Right renal cortex interstitium (tissue), 3 donors: ENCODE results near the gene KNDC1. TPM values are rescaled to one million over a fixed set of nuclear protein-coding genes. Genes with fewer than 3 reads are reported as not detected.
"Not testable (repeated sequence)": the region's sequence is repeated elsewhere in the genome, so short reads cannot be mapped to it uniquely, and the experiment has no call there.

ENCODE experiments used
- DNase-seq, 3 donors: peaks; one replicate each; pipeline ENCODE4 v3.0.0-alpha.2; 2013; ENCODE audit warnings: low read depth in 3 of 3, low spot score in 2 of 3
- polyA plus RNA-seq, 3 donors: library from polyadenylated mRNA; unstranded; fragments of 120-200 nt; gene quantifications; one replicate each; pipeline ENCODE4 v1.2.1, GENCODE V29; 2013; ENCODE audit not compliant: insufficient read length in 3 of 3

The KNDC1 gene
- polyA plus RNA-seq, 3 donors = 4.1 to 5.5 (median 4.2) TPM

DNA sequence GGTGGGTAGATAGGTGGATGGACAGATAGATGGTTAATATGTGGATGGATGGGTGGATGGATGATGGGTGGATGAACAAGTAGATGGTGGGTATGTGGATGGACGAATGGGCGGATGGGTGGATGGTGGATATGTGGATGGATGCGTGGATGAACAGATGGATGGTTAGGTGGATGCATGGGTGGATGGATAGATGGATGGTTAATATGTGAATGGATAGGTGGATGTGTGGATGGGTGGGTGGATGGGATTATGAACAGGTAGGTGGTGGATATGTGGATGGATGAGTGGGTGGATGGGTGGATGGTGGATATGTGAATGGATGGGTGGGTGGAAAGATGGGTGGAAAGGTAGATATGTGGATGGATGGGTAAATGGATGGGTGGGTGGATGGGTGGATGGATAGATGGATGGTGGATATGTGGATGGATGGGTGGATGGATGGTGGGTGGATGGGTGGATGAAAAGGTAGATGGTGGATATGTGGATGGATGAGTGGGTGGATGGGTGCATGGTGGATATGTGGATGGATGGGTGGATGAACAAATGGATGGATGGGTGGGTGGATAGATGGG, 14.8 kb downstream of the KNDC1 start:
- no peak for DNase-seq

DNA sequence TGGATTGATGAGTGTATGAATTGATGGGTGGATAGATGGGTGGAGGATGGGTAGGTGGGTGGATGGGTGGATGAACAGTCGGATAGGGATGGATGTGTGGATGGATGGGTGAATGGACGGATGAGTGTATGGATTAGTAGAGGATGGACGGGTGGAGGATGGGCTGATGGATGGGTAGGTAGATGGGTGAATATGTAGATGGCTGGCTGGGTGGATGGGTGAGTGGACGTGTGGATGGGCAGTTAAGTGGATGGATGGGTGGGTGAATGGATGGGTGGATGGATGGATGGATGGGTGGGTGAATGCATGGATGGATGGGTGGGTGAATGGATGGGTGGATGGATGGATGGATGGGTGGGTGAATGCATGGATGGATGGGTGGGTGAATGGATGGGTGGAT, 15.6 kb downstream of the KNDC1 start:
- DNase-seq = not testable (repeated sequence)

DNA sequence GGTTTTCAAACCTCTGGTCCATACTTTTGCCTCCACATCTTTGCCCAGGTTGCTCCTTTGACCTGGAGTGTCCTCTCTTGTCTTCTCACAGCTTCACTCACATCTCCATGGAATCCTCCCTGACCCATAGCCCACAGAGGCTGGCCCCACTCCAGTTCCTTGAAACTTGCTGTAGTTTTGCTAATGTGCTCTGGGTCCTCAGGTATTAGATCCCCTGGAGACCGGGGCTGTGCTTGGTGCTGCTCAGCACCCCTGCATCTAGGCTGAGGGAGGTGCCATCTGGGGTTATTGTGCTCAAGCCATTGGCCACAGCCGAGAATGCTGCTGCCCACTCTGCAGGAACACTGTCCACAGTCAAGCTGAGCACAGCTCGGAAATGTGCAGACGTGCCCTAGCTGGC, 16.5 kb downstream of the KNDC1 start:
- no peak for DNase-seq

DNA sequence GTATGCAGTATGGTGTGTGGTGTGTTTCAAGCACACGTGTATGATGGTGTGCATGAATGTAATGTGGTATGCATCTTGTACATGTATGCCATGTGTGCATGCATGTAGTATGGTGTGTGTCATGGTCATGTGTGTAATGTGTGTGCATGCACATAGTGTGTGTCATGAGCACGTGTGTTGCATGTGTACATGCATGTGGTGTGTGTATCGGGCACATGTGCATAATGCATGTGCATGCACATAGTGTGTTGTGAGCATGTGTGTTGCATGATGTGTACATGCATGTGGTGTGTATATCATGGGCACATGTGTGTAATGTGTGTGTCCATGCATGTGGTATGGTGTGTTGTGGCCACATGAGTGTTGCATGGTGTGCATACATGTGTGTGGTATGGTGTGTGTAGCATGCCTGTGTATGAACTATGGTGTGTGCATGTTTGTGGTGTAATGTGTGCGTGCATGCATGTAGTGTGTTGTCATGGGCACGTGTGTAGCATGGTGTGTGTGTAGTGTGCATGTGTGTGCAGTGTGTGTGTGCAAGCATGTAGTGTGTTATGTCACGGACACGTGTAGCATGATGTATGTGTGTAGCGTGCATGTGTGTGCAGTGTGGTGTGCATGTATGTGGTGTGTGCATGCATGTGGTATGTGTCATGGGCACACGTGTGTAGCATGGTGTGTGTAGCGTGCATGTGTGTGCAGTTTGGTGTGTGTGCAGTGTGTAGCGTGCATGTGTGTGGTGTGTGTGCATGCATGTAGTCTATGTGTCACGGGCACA, 17.6 kb downstream of the KNDC1 start:
- DNase-seq = no peak

DNA sequence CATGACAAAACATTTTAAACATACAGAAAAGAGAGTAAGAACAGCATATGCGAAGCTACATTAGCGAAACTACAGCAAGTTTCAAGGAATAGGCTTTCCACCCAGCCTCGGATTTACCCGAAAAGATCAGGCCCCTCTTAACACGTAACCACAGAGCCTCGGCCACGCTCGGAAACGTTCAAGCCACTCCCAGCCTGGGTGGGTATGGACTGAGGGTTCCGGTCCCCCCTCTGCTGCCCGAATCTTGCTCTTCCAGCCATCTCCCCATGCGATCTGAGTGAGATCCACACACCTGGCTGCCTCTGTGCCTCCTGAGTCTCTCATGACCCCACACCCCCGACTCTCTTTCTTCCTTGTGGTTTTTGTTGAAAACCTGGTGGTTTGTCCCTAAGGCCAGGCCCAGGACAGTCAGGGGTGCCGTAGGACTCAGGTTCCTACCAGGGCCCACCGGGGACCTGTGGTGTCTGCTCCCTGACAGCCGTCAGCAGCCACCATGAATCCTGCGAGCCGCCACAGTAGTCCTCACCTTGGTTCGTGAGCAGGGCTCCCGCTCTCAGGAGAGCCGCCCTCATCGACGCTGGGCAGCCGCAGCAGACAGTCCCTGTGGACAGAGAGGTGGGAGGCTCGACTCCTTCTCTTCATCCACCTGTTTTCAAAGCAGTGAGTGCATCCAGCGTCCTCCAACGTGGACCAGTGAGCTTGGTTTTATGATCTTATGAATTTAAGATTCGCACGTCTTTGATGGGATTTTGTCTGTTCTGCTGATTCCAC, 18.5 kb downstream of the KNDC1 start:
- DNase-seq = no peak

DNA sequence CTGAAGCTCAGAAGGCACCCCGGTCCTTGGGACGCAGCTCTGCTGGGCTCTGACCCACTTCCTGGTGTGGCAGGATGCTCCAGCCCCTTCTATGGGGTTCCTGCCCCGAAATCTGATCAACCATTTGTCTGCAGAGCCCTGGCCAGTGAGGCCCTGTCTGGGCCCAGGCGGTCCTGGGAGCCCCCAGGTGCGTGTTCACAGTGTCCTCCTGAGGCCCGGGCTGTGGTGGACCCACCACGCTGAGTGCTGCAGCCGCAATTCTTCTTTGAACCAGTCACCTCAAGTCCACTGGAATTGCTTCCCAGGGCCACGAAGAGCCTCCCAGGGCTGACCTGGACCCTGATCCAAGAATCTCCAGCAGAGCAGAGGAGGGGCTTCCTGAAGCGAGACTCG, 19.1 kb downstream of the KNDC1 start:
- DNase-seq = no peak

- no peak for DNase-seq
Measured at GRCh38 chr10:133179651-133180050, 19.6 kb downstream of the KNDC1 start.

DNA sequence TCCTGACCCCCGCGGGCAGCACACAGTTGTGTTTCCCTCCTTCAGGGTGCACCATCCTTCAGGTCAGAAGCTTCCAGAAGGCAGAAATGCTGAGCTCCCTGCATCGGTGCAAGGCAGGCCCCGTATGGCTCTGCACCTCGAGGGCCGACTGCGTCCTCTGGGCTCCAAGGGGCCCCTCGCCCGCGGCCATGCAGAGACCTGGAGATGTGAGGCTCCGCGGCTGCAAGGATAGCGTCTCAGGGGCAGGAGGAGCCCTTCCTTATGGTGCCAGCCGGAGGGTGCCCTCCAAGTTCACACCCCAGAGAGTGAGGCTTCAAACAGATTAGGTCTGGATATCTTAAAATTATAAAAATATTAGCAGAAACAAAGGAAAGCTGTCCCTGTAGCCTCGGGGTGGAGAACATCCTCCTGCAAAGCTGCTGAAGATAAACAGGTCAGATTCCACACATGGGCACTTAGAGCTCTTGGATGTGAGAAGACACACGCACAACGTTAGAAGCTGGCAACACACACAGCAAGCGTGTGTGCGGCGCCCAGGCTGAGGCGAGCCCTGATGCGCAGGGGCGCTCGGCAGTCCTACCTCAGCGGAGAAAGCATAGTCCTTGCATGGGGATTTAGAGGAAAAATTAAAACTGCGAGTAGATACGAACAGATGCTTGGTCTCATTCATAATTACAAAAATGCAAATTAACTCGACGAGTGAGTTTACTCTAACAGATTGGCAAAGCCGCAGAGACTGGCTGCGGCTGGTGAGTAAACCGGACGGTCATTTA, 20.4 kb downstream of the KNDC1 start:
- no peak for DNase-seq

- DNase-seq = no peak
Measured at GRCh38 chr10:133180965-133181639, 21.1 kb downstream of the KNDC1 start.

DNA sequence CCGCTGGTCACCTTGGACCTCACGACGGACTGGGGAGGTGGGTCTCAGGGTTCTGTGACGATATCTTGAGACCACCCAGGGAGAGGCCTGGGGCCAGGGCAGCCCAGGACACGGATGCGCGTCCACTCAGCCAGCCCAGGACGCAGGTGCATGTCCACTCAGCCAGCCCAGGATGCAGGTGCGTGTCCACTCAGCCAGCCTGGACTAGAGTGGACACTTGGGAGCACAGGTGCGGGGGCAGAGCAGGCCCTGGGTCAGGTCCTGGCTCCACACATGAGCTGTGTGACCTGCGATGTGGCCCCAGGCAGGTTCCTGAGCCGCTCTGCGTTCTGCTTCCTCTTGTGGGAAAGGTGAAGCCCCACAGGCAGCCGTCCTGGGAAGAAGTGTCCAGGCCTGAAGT, 22.2 kb downstream of the KNDC1 start:
- DNase-seq = no peak

DNA sequence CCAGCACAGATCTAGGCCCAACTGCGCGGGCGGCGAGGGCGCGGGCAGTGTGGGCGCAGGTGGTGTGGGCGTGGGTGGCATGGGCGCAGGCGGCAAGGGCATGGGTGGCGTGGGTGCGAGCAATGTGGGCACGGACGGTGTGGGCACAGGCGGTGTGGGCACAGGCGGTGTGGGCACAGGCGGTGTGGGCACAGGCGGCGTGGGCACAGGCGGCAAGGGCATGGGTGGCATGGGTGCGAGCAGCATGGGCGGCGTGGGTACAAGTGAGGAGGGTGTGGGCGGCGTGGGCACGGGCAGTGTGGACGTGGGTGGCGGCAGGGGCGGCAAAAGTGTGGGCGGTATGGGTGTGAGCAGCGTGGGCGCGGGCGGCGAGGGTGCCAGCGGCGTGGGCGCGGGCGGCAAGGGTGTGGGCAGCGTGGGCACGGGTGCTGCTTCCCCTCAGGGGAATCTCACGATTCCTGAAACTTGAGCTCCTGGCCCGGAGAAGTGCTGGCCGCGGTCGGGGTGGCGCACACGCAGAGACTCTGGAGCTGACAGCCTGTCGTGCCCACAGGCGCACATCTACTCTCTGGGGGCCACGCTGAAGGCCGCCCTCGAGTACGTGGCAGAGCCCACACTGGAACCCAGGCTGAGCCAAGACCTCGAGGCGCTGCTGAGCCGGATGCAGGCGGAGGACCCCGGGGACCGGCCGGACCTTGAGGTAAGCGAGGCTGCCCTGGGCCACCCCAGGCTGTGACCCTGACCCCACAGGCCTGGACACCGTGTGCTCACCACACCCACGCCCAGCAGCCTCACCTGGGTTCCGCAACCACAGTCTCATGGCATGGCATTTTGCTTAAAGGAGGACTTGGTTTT, 23.0 kb downstream of the KNDC1 start:
- DNase-seq = no peak

GRCh38 chr10:133183646-133184378, 23.8 kb downstream of the KNDC1 start:
- no peak for DNase-seq

DNA sequence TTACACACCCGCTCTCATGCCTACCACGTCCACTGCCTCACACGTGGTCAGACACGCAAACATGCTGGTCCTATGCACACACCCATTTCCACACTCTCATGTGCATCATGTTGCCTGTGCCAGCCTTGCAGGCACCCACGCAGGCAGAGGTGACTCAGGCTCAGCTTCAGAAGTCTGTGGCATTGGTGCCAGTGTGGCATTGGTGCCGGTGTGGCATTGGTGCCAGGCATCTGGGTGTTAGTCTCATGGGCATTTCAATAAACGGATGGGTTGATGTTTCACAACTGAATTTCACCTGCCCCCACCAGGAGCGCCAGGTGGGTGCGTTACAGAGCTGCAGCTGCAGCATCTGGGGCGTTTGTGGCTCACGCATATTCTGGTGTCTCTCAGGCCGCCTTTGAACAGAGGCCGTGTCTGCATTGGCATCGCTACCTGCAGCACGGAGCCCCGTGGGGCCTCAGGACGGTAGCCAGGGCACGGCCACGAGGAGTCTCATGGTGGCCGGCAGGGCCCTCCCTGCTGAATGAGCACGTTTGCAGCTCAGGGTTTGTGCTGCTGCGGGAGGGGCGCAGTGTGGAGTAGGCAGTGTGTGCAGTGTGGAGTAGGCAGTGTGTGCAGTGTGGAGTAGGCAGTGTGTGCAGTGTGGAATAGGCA, 24.7 kb downstream of the KNDC1 start:
- no peak for DNase-seq

DNA sequence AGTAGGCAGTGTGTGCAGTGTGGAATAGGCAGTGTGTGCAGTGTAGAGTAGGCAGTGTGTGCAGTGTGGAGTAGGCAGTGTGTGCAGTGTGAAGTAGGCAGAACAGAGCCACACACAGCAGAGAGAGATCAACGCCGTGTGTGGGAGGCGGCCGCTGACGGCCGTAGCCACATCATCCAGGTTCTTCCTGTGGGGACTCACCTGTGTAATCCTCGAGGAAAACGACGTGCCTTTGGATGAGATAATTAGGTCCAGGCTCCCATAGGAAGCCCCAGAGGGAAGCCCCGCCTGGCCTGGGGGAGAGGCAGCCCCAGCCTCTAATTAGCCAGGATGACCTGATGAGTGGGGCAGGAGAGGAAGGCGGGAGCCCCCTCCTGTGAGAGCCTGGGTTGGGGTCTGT, 25.4 kb downstream of the KNDC1 start:
- no peak for DNase-seq

DNA sequence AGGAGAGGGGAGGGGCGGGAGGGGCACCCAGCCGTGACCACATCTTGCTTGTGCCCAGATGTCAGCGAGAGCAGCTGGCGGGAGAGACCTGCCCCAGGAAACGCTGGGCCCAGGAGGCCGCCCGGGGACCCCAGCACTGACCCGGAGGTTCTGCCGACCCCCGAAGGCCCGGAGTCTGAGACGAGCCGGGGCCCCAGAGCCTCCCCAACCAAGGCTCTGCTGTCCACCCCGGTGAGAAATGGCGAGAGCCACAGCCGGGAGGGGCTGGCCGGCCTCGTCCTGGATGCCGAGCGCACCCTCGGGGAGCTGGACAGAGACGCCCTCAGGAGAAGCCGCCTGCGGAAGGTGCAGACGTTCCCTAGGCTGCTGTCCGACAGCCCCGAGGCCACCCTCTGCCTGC, 25.9 kb downstream of the KNDC1 start:
- DNase-seq = no peak

DNA sequence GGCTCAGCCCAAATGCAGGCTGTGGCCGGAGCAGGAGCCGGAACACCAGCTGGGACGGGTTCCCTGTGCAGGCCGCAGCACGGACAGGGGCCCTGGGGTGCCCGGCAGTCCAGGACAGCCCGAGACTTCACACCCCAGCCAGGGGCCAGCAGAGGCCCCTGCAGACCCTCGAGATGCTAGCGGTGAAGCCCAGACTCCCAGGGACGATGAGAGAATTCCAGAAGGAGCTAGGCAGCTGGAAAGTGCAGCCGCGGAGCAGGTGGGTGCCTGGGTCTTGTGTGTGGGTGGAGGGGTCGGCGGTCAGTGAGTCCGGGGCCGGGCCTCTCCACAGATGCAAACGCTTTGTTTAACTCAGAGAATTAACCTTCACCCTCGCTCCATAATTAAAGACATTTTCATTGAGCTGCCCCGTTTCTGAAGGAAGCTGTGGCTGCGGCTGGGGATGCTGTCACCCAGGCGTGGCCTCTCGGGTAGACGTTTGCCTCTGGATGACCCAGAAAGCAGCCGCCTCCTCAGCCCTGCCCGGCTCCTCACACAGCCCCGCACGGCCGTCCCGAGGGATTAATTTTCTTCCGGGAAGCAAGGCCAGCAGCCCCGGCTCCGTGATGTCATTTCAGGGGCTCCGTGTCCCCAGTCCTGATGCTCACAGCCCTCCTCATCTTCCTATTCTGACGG, 26.5 kb downstream of the KNDC1 start:
- no peak for DNase-seq

GRCh38 chr10:133187091-133187905, 27.3 kb downstream of the KNDC1 start:
- no peak for DNase-seq
